Embryonic facial prominence (tissue), 1 donor: ENCODE results near the gene TXNDC8.

Source experiments
- DNase-seq: peaks from one replicate; pipeline ENCODE4 v3.0.0-alpha.2; 2016; ENCODE audit errors: extremely low spot score

Gene TXNDC8

DNA sequence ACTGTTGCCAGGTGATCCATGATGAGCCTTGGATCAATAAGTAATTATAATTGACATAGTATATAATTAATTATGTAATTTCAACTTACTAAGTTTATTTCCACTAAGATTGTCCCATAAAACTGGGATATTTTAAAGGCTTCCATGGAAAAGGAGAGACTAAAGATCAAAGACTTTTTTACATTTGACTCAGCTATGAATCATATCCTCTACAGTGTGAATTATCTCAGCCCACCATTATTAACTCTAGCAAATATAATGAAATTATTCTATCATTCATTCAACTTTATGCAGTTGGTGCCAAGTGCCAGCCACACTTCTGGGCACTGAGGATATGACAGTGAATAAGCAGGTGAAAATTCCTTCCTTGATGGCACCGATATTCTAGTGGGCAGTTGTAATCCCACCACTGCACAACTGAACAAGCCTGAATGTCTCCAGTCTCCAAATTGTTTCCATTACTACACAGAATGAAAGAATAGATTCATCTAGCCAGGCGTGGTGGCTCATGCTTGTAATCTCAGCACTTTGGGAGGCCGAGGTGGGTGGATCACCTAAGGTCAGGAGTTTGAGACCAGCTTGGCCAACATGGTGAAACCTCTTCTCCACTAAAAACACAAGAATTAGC is 59.5 kb downstream of the TXNDC8 start:
- DNase-seq: no peak

DNA sequence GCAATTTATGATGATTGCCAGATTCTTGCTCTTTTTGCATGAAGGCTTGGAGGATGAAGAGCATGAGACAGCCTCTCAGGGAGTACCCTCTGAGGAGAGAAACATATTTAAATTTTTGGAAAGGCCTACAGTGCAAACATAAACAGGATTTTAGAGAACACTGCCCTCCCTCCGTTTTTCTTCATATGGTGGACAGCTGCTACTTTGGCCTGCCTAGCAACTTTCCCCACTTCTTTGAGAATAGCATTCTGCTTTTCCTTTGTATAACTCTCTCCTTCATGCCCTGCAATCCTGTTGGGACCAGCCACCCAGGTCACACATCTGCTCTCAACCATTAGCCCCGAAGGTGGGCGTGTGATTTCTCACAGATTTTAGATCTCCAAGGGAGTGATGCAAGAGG is 60.9 kb downstream of the TXNDC8 start:
- DNase-seq: no peak

DNA sequence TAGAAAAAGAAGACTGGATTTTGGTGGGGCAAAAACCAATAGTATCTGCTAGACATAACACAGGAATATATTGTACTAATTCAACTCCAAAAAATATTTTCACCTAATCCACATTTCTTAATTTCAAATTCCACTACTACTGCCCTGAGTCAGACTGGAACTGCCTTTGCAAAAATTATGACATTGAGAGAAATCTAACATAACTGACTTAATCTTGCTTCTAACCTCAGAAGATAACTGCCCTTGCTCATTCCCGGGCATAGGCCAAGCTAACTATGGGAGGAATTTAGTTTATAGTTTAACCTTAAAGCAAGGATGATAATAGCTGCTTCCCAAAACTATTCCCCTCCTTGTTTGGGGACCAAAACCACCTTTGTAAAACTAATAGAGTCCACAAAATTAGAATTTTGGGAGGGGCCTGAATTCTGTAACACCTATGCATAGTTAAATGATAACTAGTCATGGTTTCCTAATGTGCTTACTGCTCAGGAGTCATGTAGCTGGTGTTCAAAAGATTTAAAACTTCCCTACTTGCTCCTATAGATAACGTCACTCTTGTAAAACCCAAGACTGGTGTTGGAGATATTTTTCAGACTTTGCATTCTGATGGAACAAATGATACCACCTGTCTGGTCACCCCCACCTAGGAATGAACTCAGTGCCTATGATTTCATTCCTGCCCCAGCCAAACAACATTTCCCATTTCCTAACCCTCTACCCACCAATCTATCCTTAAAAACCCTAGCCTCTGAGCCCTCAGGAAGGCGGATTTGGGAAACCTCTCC is 67.3 kb downstream of the TXNDC8 start:
- DNase-seq: no peak

DNA sequence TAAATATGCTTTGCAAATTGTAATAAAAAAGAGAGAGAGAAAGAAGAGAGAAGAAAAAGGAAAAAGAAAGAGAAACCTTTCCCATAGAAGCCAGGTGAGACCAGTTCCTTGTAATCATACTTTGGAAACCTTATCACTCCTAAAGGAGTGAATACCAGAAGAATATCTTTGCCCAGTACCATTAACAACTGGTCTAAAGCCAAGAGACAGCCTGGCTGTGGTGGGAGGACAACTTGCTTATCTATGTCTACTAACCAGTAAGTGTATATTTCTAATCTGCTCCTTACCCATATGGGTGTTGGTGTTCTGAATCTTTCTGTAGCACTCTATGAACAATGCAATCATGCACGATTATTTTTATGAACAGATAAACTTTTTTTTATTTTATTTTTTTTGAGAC is 70.9 kb downstream of the TXNDC8 start:
- DNase-seq: no peak

DNA sequence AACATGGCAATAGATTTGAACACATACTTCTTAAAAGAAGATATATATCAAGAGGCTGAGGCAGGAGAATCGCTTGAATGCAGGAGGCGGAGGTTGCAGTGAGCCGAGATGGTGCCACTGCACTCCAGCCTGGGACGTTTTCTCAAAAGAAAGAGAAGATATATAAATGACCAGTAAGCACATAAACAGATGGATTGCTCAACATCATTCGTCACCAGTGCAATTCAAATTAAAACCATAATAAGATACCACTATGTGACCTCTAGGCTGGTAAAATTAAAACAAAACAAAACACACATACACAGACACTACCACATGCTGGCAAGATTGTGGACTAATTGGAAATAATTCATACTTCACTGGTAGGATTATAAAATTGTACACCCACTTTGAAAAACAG is 76.0 kb downstream of the TXNDC8 start:
- no peak for DNase-seq

DNA sequence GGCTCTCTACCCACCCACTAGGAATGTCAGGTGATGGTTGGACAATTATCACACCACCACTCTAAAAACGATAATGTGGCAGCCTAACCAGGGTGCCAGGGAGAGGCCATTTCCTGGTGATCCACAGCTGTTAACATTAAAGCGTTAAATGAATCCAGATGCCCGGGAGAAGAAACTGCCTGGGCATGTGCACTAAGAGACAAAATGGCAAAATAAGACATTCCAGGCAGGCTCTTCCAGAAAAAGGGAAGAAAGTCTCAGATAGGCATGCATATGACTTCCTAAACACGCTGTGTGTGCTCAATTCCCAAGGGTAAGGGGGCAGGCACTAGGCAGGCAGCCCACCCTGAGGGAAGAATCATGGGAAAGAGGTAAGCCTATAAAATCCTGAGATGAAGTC is 76.8 kb downstream of the TXNDC8 start:
- DNase-seq: no peak

DNA sequence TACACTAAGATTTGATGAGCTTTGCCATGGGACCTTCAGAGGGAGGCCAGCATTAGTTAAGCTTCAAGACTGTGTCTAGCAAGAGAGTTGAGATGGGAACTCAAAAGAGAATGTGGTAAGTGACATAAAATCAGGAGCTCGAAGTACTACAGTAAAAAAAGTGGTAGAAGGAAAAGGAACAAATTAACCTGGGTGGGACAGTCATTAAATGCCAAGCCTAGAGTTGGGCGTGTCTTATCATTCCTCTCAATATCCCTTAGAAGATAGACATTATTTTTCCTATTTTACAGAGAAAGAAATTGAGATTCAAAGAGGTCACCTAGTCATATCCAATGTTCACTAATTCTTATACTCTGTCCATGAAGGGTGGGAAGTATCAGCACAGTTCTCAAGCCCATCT is 78.1 kb downstream of the TXNDC8 start:
- no peak for DNase-seq

DNA sequence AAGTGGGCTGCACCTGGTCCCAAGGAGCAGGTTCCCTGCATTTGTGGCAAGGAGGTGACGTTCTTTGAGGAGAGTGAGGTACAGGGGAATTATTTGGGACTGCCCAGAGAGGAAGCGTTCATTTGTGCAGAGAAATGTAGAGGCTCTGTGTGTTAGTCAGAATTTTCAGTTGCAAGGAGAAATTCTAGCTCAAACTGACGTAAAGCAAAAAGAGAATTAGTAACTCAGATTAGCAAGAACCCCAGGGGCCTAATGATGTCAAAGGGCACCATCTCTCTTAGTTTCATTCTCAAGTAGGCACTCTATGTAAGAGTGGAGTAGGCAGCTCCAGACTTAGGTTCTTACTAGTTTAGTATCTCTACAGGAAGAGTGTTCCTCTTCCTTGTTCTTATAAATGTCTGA is 79.0 kb downstream of the TXNDC8 start:
- no peak for DNase-seq

DNA sequence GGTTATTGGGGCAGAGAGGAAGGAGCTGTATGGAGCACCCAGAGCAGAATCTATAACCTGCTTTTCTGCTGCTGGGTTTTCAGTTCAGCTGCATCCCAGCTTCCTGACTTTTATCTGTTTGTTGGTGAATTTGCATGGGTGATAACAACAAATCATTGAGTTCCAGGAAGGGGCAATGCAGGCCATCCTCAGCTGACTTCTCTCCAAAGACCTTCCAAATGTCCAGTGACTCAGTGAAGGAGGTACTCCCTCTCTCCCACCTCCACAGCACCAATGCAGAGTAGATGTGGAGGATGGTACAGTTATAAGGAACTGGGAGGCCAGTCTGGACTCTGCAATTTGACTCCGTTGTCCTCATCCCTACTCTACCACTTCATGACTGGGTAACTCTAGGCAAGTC is 79.7 kb downstream of the TXNDC8 start:
- no peak for DNase-seq

DNA sequence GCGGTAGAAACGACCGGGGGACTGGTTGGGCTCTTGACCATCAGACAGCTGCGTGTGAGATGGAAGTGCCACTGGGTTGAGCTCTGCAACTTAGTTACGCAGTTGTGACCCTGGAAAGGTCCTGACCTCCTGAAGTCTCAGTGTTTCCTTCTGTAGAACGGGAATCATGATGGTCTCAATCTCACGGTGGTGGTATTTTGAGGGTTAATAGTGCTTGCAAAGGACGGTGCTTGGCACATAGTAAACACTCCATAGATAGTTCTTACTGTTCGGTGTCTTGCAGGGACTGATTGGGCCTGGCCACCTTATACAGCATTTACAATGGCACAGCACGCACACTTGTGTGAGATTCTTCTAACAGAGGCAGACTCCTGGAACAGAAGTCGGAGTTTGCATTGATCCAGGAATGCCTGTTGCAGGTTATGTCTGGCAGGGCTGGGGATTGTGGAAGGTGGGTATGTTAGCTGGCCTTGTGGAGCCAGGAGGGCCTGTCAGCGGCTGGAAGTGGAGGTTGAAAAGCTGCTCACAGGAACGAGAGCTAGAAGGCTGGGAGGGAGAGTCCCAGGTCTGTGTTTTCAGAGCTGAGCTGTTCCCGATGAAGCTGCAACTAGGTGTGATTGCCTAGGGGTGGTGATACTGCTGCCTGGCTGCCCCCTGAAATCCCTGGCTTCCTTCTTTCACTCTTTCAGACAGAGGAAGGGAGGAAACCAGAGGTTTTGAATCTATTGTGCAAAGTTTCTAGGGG is 80.4 kb downstream of the TXNDC8 start:
- DNase-seq: no peak

DNA sequence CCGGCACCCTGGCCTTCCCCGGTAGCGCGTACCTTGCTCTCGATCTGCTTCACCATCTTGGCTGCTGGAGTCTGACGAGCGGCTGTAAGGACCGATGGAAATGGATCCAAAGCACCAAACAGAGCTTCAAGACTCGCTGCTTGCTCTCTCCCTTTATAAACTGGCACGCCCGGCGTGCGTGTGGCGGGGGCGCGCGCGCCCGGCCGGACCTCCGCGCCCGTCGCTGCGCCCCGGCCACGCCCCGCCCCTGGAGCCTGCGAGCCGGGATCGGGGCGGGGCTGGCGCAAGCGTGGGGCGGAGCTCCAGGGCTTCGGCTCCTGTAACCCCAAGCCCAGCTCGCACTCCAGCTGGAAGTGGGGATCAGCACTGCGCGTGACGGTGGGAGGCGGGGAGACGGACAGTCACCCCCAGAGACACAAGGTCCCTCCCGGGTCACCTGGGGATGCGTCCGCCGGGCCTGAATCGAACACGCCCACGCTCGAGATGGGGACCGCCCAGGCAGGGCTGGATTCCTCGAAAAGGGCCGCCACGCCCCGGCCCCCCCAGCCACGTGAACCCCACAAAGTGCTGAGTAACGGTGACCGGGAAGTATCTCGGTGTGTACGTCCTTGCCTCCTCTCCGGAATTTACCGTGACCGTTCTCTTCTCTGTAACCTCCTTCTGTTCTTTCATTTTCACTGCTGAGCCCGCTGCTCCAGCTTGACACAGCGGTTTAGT is 81.1 kb downstream of the TXNDC8 start, which contains the start of gene TXN:
TXN (minus strand) TSS at position 128 of the 717 bp plus-strand sequence; CDS start at position 56, 72 bp downstream.
- DNase-seq: peak; percentile 76

DNA sequence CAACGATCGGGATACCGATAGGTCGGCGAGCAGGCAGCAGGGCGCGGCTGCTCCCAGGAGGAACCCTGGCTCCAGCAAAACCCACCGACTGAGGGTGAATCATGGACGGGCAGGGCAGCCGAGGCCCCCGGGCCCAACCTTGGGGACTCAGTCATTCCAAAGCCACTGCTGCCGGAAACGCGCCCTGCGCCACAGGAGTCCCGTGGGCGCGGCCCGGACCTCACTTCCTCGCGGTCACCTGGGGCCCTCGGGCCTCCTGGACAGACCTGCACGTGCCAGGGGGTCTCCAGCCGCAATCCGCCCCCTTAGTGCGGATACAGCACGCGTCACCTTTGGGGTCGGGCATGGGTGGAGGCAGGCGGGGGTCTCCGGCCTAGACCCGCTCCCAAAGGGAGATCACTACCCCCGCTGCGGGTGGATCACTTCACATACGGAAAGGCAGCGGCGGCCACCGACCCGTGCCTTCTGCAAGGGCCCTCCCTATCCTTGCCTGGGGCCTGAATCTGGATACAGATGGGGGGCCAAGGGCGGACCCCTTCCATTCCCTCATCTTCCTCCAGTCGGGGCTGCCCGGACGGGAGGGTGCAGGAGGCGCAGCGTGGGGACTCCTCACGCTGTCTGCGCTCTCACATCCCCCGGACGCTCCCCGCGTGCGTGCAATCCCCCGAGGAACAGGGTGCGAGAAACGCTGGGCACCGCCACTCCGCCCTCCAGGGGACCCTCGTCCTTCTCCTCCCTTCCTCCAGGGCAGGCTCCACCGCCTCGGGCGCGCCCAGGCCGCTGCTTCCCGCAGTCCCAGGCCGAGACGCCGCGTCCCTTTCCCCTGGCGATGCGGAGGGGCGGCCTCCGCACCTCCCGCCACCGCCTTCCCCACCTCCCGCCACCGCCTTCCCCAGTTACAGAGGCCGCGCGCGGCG is 81.9 kb downstream of the TXNDC8 start:
- DNase-seq: no peak

DNA sequence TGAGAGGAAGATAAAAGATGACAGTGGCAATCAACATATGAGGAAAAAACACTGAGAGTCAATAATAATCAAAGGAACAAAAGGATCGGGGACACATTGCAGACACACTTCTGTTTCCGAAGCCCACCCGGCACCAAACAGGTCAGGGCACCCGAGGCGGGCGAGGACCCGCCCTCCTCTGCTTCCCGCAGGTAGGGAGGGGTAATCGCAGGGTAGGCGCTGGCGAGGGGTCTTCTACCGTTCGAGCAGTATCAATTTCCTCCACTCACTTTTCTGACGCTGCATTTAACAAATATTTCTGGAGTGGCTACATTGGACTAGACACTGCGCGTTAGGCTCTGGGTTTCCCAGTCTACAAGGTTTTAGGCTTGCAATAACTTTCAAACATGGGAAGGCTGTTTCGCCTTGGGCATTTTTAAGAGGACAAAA is 82.6 kb downstream of the TXNDC8 start:
- no peak for DNase-seq

DNA sequence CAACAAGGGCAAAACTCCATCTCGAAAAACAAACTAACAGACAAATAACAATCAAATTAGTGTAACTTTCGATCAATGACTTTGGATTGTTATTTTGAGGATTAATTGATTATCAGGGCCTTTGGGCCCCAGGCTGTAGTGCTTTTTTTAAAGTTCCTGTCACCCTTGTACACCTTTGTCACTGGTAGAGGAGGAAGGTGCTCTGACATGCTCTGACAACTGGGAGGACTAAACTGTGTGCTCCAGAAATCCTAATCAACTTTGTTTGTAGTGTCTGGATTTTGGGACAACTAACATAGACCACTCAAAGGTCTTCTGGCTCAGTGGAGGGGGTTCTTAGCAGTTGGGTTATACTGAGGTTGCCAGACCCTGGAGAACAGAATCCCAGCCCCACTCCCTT is 83.2 kb downstream of the TXNDC8 start:
- DNase-seq: no peak
